Ishikawa (cell line): Measurements from ENCODE around the gene PID1.

Experiments used
- FOXM1 ChIP-seq: IDR thresholded peaks from 2 replicates; pipeline ENCODE4 v1.6.1; 2012; ENCODE audit warnings: low read depth, borderline replicate concordance
- USF1 ChIP-seq: IDR thresholded peaks from 2 replicates; pipeline ENCODE4 v1.6.1; 2012
- YY1 ChIP-seq: IDR thresholded peaks from 2 replicates; pipeline ENCODE4 v1.6.1; 2012; ENCODE audit warnings: low read depth

- TF ChIP-seq USF1 (no peak), YY1 (no peak), FOXM1 (no peak)
These were observed 219.3 kb downstream of the PID1 start for GRCh38 chr2:229051798-229052197.
